ENCODE measurements around the gene USPL1.

USPL1 gene

GRCh38 chr13:30664689-30665275 lies 47.1 kb downstream of the USPL1 start:
- DNase-seq: no peak

- DNase-seq: no peak
These were observed 47.9 kb downstream of the USPL1 start for GRCh38 chr13:30665638-30666037.

- DNase-seq: no peak
These were observed 48.4 kb downstream of the USPL1 start for GRCh38 chr13:30666113-30666512.

- no peak for DNase-seq
These were observed 49.3 kb downstream of the USPL1 start for GRCh38 chr13:30667014-30667413.

GRCh38 chr13:30668312-30668711 lies 50.6 kb downstream of the USPL1 start:
- no peak for DNase-seq

- DNase-seq: no peak
These were observed 53.6 kb downstream of the USPL1 start for GRCh38 chr13:30671271-30671815.

- peak; percentile 74 for DNase-seq
These were observed 56.2 kb downstream of the USPL1 start for GRCh38 chr13:30673669-30674521.

GRCh38 chr13:30675717-30676116 lies 58.0 kb downstream of the USPL1 start:
- no peak for DNase-seq

GRCh38 chr13:30676672-30677071 lies 59.0 kb downstream of the USPL1 start:
- DNase-seq: no peak

GRCh38 chr13:30679483-30680330 lies 62.0 kb downstream of the USPL1 start:
- no peak for DNase-seq

- no peak for DNase-seq
These were observed 64.1 kb downstream of the USPL1 start for GRCh38 chr13:30681843-30682242.

- no peak for DNase-seq
These were observed 67.7 kb downstream of the USPL1 start for GRCh38 chr13:30685320-30685859.

GRCh38 chr13:30685987-30686386 lies 68.3 kb downstream of the USPL1 start:
- DNase-seq: no peak

- no peak for DNase-seq
These were observed 69.9 kb downstream of the USPL1 start for GRCh38 chr13:30687601-30688000.

GRCh38 chr13:30689752-30690151 lies 72.0 kb downstream of the USPL1 start:
- no peak for DNase-seq

- DNase-seq: no peak
These were observed 72.8 kb downstream of the USPL1 start for GRCh38 chr13:30690282-30691188.

- no peak for DNase-seq
These were observed 74.4 kb downstream of the USPL1 start for GRCh38 chr13:30692113-30692512.

- no peak for DNase-seq
These were observed 78.8 kb downstream of the USPL1 start for GRCh38 chr13:30696278-30697176.

- no peak for DNase-seq
These were observed 79.6 kb downstream of the USPL1 start for GRCh38 chr13:30697177-30697953.

- DNase-seq: no peak
These were observed 80.3 kb downstream of the USPL1 start for GRCh38 chr13:30697996-30698401.
